HG03354 (cell line): ENCODE measurements around the gene MOB3A.
A peak's percentile ranks its signal among the peaks of the same experiment; 100 is the strongest.

Experiments
- ATAC-seq: cut with Tn5 transposase; IDR thresholded peaks from one replicate; pipeline ENCODE4 v1.9.1; 2021; ENCODE audit warnings: mild to moderate bottlenecking; ENCODE audit not compliant: unreplicated experiment, poor library complexity, severe bottlenecking

Gene MOB3A

GRCh38 chr19:2048959-2049740, 47.0 kb downstream of the MOB3A start:
- no peak for ATAC-seq

GRCh38 chr19:2048104-2048958, 47.8 kb downstream of the MOB3A start:
- no peak for ATAC-seq

GRCh38 chr19:2047449-2048103, 48.5 kb downstream of the MOB3A start:
- no peak for ATAC-seq

- ATAC-seq = no peak
Measured at GRCh38 chr19:2047076-2047448, 49.1 kb downstream of the MOB3A start.

- no peak for ATAC-seq
Measured at GRCh38 chr19:2046046-2046907, 49.8 kb downstream of the MOB3A start.

GRCh38 chr19:2045501-2046045, 50.6 kb downstream of the MOB3A start:
- ATAC-seq = no peak

- ATAC-seq = no peak
Measured at GRCh38 chr19:2044709-2045500, 51.2 kb downstream of the MOB3A start.

GRCh38 chr19:2043961-2044708, 52.0 kb downstream of the MOB3A start:
- no peak for ATAC-seq

GRCh38 chr19:2043251-2043641, 52.9 kb downstream of the MOB3A start:
- no peak for ATAC-seq

GRCh38 chr19:2042485-2043250, 53.5 kb downstream of the MOB3A start:
- no peak for ATAC-seq

- peak; percentile 72 for ATAC-seq
Measured at GRCh38 chr19:2041683-2042484, 54.2 kb downstream of the MOB3A start.

- ATAC-seq = no peak
Measured at GRCh38 chr19:2041433-2041682, 54.8 kb downstream of the MOB3A start.

- no peak for ATAC-seq
Measured at GRCh38 chr19:2040647-2041432, 55.3 kb downstream of the MOB3A start.

- ATAC-seq = no peak
Measured at GRCh38 chr19:2039959-2040646, 56.0 kb downstream of the MOB3A start.
